ENCODE data around the gene FCHSD2. TPM values are rescaled to one million over a fixed set of nuclear protein-coding genes. Genes with fewer than 3 reads are reported as not detected.

The FCHSD2 gene
- polyA plus RNA-seq, 3 donors = 14.5 to 43.5 (median 16.6) TPM

DNA sequence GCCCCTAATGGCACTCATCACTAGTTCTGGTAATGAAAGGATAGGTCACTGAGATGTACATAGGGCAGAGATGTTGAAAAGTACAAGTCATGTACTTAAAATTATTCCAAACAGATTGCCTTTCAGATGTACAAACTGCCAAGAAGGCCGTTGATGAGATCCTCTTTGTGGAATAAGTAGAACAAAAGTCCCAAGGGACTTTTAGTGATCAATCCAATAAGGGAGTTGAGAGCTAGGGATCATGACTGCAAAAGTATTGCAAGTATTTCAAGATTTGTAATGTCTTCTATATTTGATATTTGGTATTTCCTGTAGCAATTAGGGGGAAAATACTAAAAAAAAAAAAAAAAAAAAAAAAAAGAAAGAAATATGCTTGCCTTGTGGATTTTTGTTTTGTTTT, 245.7 kb downstream of the FCHSD2 start:
- no peaks in the 10 kb centered on the region for H3K4me1 ChIP-seq (ENCODE audit: control insufficient read depth in 1 of 2, insufficient read depth in 2 of 2, low read length in 2 of 2)
- H3K9ac ChIP-seq (ENCODE audit: insufficient read depth, low read length, poor library complexity, severe bottlenecking) = no peak overlapping the region
- H3K9me3 Mint-ChIP-seq = no peaks in the 10 kb centered on the region
- no peak overlapping the region for H3K27ac Mint-ChIP-seq
- no peaks in the 10 kb centered on the region for H3K27me3 ChIP-seq (ENCODE audit: control insufficient read depth in 2 of 2, insufficient read depth in 2 of 2, low read length in 2 of 2)
- H3K4me1 Mint-ChIP-seq = no peaks in the 10 kb centered on the region
- no peak overlapping the region for H3K4me2 ChIP-seq (replicated peaks; ENCODE audit: extremely low read depth, low read length, poor library complexity, severe bottlenecking)
- no peaks in the 10 kb centered on the region for H3K79me2 ChIP-seq (ENCODE audit: insufficient read depth, low read length)
- intact Hi-C loops (cut with micrococcal nuclease) = no loop called here
- no peaks in the 10 kb centered on the region for H4K20me1 ChIP-seq (ENCODE audit: insufficient read depth, low read length)
- peaks cover 35 to 48% of the 10 kb centered on the region in 2 donors for H3K36me3 Mint-ChIP-seq
- no peak for DNase-seq
- peaks cover 31 to 71% of the 10 kb centered on the region in 2 donors for H3K36me3 ChIP-seq (replicated peaks in 1 of 2; ENCODE audit: control insufficient read depth in 1 of 2, insufficient read depth in 2 of 2, low read length in 2 of 2)
- TF ChIP-seq, protein P1, sequence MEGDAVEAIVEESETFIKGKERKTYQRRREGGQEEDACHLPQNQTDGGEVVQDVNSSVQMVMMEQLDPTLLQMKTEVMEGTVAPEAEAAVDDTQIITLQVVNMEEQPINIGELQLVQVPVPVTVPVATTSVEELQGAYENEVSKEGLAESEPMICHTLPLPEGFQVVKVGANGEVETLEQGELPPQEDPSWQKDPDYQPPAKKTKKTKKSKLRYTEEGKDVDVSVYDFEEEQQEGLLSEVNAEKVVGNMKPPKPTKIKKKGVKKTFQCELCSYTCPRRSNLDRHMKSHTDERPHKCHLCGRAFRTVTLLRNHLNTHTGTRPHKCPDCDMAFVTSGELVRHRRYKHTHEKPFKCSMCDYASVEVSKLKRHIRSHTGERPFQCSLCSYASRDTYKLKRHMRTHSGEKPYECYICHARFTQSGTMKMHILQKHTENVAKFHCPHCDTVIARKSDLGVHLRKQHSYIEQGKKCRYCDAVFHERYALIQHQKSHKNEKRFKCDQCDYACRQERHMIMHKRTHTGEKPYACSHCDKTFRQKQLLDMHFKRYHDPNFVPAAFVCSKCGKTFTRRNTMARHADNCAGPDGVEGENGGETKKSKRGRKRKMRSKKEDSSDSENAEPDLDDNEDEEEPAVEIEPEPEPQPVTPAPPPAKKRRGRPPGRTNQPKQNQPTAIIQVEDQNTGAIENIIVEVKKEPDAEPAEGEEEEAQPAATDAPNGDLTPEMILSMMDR (IDR thresholded peaks at IDR 0.05) = no peak
- no peak overlapping the region for H3K4me3 Mint-ChIP-seq
- WGBS (ENCODE audit: insufficient coverage) = no CpG with 5 or more reads among the region's 1 CpG
- no peak overlapping the region for H3K4me3 ChIP-seq (replicated peaks in 1 of 3; ENCODE audit: low read depth in 2 of 3, low read length in 3 of 3)
- no peak overlapping the region for H3K27ac ChIP-seq (ENCODE audit: low read depth in 1 of 2, low read length in 2 of 2)
- H3K27me3 Mint-ChIP-seq (ENCODE audit: low read depth in 3 of 3) = no peaks in the 10 kb centered on the region
- H3K9me3 ChIP-seq (replicated peaks in 1 of 2; ENCODE audit: control insufficient read depth in 1 of 2, insufficient read depth in 1 of 2, low read length in 2 of 2) = no peaks in the 10 kb centered on the region
- no peak overlapping the region for H2AFZ ChIP-seq (ENCODE audit: insufficient read depth, low read depth, low read length, poor library complexity, severe bottlenecking)

DNA sequence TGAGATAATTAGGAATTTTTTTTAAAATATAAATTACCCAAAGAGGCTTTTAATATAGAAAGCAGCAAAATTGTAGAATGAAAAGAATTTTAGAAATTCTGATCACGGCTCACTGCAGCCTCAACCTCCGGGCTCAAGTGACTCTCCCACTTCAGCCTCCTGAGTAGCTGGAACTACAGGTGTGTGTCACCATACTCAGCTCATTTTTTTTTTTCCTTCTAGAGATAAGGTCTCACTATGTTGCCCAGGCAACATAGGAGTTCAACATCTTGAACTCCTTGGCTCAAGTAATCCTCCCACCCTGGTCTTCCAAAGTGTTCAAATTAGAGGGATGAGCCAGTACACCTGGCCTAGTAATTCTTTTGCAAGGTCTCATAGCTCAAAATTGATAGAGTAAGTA, 251.2 kb downstream of the FCHSD2 start:
- peaks cover 0 to 2% (median 0%) of the 10 kb centered on the region in 7 donors for H3K9me3 Mint-ChIP-seq

More for the DNA sequence above, 251.2 kb downstream of the FCHSD2 start:
- no peak overlapping the region for H3K4me3 ChIP-seq (replicated peaks in 1 of 3; ENCODE audit: low read depth in 2 of 3, low read length in 3 of 3)
- H4K20me1 ChIP-seq (ENCODE audit: insufficient read depth, low read length) = no peaks in the 10 kb centered on the region
- peaks cover 41 to 71% of the 10 kb centered on the region in 2 donors for H3K36me3 ChIP-seq (replicated peaks in 1 of 2; ENCODE audit: control insufficient read depth in 1 of 2, insufficient read depth in 2 of 2, low read length in 2 of 2)
- intact Hi-C loops (cut with micrococcal nuclease) = no loop called here
- H3K79me2 ChIP-seq (ENCODE audit: insufficient read depth, low read length) = no peaks in the 10 kb centered on the region
- peak overlapping the region in 1 of 7 donors; percentile 43 for H3K27ac Mint-ChIP-seq
- H3K27ac ChIP-seq (ENCODE audit: low read depth in 1 of 2, low read length in 2 of 2) = no peak overlapping the region
- H3K4me2 ChIP-seq (replicated peaks; ENCODE audit: extremely low read depth, low read length, poor library complexity, severe bottlenecking) = no peak overlapping the region
- H3K4me1 Mint-ChIP-seq = no peaks in the 10 kb centered on the region
- TF ChIP-seq, protein P1 (IDR thresholded peaks at IDR 0.05) = no peak
- DNase-seq = no peak
- H3K27me3 ChIP-seq (ENCODE audit: control insufficient read depth in 2 of 2, insufficient read depth in 2 of 2, low read length in 2 of 2) = no peaks in the 10 kb centered on the region
- WGBS (ENCODE audit: insufficient coverage) = 100% methylated on average over 2 of the region's 2 CpGs
- H3K9me3 ChIP-seq (replicated peaks in 1 of 2; ENCODE audit: control insufficient read depth in 1 of 2, insufficient read depth in 1 of 2, low read length in 2 of 2) = no peaks in the 10 kb centered on the region
- H3K27me3 Mint-ChIP-seq (ENCODE audit: low read depth in 3 of 3) = no peaks in the 10 kb centered on the region
- H3K9ac ChIP-seq (ENCODE audit: insufficient read depth, low read length, poor library complexity, severe bottlenecking) = no peak overlapping the region
- peaks cover 49 to 65% of the 10 kb centered on the region in 2 donors for H3K36me3 Mint-ChIP-seq
- H3K4me1 ChIP-seq (ENCODE audit: control insufficient read depth in 1 of 2, insufficient read depth in 2 of 2, low read length in 2 of 2) = no peaks in the 10 kb centered on the region
- H2AFZ ChIP-seq (ENCODE audit: insufficient read depth, low read depth, low read length, poor library complexity, severe bottlenecking) = no peak overlapping the region
- H3K4me3 Mint-ChIP-seq = no peak overlapping the region

Data from CD14-positive monocyte (primary cell).